ENCODE data around the gene AP2A2. TPM values are rescaled to one million over a fixed set of nuclear protein-coding genes. Genes with fewer than 3 reads are reported as not detected.

Gene AP2A2
- total and polyA plus RNA-seq, 2 donors (not counting 1 experiment from before 2014, with no cell fraction given) = 53.1 to 57.0 TPM

- no peaks in the 10 kb centered on the region for H3K9me3 Mint-ChIP-seq (ENCODE audit: insufficient read depth)
- H3K4me3 Mint-ChIP-seq = no peak overlapping the region
- Histone ChIP-seq H3K4me3 (ENCODE audit: control extremely low read depth in 1 of 5, extremely low read depth in 1 of 5, insufficient read depth in 1 of 5, low read depth in 2 of 5, low read length in 4 of 5) (no peak overlapping the region), H3K9ac (ENCODE audit: low read length) (no peak overlapping the region), H2AFZ (ENCODE audit: insufficient read depth, low read depth, low read length, poor library complexity, severe bottlenecking) (no peak overlapping the region), H3K79me2 (ENCODE audit: control insufficient read depth, insufficient read depth, low read length) (no peaks in the 10 kb centered on the region), H3K4me1 (ENCODE audit: control insufficient read depth in 2 of 2, insufficient read depth in 2 of 2, low read length in 2 of 2) (peaks cover 4 to 6% of the 10 kb centered on the region in 2 donors), H3K27ac (ENCODE audit: low read length in 2 of 2) (no peak overlapping the region), H3K36me3 (replicated peaks in 1 of 2; ENCODE audit: control extremely low read depth in 1 of 2, control insufficient read depth in 1 of 2, extremely low read depth in 1 of 2, insufficient read depth in 2 of 2, low read length in 1 of 2) (no peaks in the 10 kb centered on the region), H3K27me3 (replicated peaks in 1 of 4; ENCODE audit: control extremely low read depth in 1 of 4, control insufficient read depth in 3 of 4, insufficient read depth in 4 of 4, low read length in 3 of 4) (peaks cover 0 to 27% (median 3%) of the 10 kb centered on the region in 4 experiments), H3K9me3 (ENCODE audit: control extremely low read depth in 1 of 3, control insufficient read depth in 2 of 3, insufficient read depth in 1 of 3, low read length in 2 of 3) (no peaks in the 10 kb centered on the region), H4K20me1 (ENCODE audit: control insufficient read depth, insufficient read depth, low read length, poor library complexity, severe bottlenecking) (no peaks in the 10 kb centered on the region), H3K4me2 (replicated peaks; ENCODE audit: low read depth, low read length, poor library complexity, severe bottlenecking) (no peak overlapping the region)
- WGBS (ENCODE audit: insufficient coverage) = 85% methylated on average over 25 of the region's 25 CpGs
- intact Hi-C loops (cut with micrococcal nuclease) = no loop called here
- H3K27me3 Mint-ChIP-seq = peaks cover 11% of the 10 kb centered on the region
- ChIA-PET POLR2A (no interaction called here), CTCF (interaction anchor here (0.9 to 3.4 kb wide), 3 partner anchors 9 to 498 kb away, joined by 3 to 26 read pairs (median 3); no protein-coding TSS in a partner anchor)
- peaks cover 3% of the 10 kb centered on the region for H3K4me1 Mint-ChIP-seq
- H3K27ac Mint-ChIP-seq = no peak overlapping the region
- ATAC-seq (ENCODE audit: low read depth) (no peak), DNase-seq (no peak)
- TF ChIP-seq CTCF (IDR thresholded peaks at IDR 0.05) (no peak), EZH2 (IDR thresholded peaks at IDR 0.05; ENCODE audit: borderline replicate concordance, insufficient read depth, low read depth, low read length, poor library complexity, severe bottlenecking) (no peak)
These were observed 126.7 kb downstream of the AP2A2 start for GRCh38 chr11:1052133-1053011.

All from B cell (primary cell).